Testis (tissue), 2 donors: ENCODE data around the gene CWF19L2.

ENCODE experiments used
- POLR2A ChIP-seq: fragments of 450-650 bp; IDR thresholded peaks from one replicate; pipeline ENCODE4 v1.6.1; 2017; ENCODE audit warnings: antibody characterized with exemption, mild to moderate bottlenecking, moderate library complexity
- TF ChIP-seq, protein P1 (sequence below), 3 experiments: fragments of 450-650 bp in 2 of 3; fragments of 200-600 bp in 1 of 3; sonication (generic) in 1 of 3; IDR thresholded peaks; one replicate each; pipeline ENCODE4 v1.5.1; 2016 to 2019; ENCODE audit warnings: antibody characterized with exemption in 3 of 3, mild to moderate bottlenecking in 2 of 3, moderate library complexity in 1 of 3

DNA sequence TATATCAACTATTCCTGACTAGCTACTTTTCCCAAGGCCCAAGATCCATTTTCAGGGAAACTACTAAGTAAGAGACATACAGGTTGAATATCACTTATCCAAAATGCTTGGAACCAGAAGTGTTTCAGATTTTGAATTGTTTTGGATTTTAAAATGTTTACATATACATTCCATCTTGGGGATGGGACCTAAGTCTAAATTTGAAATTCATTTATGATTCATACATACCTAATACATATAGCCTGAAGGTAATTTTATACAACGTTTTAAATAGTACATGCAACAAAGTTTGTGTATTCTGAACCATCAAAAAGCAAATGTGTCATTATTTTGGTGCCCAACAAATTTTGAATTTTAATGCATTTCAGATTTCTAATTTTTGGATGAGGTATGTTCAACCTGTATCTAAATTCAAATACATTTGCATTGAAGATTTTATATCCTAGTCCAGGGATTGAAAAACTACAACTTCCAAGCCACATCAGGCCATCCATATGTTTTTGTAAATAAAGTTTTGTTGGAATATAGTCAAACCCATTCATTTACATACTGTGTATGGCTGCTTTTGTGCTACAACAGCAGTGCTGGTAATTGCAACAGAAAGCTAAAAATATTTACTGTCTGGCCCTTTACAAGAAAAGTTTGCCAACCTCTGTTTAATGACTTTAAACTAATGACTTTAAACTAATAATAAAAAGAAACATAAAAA lies 73.3 kb downstream of the CWF19L2 start:
- TF ChIP-seq, protein P1, sequence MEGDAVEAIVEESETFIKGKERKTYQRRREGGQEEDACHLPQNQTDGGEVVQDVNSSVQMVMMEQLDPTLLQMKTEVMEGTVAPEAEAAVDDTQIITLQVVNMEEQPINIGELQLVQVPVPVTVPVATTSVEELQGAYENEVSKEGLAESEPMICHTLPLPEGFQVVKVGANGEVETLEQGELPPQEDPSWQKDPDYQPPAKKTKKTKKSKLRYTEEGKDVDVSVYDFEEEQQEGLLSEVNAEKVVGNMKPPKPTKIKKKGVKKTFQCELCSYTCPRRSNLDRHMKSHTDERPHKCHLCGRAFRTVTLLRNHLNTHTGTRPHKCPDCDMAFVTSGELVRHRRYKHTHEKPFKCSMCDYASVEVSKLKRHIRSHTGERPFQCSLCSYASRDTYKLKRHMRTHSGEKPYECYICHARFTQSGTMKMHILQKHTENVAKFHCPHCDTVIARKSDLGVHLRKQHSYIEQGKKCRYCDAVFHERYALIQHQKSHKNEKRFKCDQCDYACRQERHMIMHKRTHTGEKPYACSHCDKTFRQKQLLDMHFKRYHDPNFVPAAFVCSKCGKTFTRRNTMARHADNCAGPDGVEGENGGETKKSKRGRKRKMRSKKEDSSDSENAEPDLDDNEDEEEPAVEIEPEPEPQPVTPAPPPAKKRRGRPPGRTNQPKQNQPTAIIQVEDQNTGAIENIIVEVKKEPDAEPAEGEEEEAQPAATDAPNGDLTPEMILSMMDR (IDR thresholded peaks at IDR 0.05) = no peak
- no peak for TF ChIP-seq POLR2A
